IMR-90 (cell line): ENCODE measurements around the gene SPTLC1. TPM values are rescaled to one million over a fixed set of nuclear protein-coding genes. Genes with fewer than 3 reads are reported as not detected.

ENCODE experiments used
- ATAC-seq: fragments of 200-7000 bp; cut with Tn5 transposase; 2 replicates; pipeline ENCODE4 v1.9.1; 2020; ENCODE audit warnings: low read depth, mild to moderate bottlenecking, moderate library complexity
- BruUV-seq: library from RNA; stranded (reverse); fragments of 400-500 nt; replicated peaks from 2 replicates; lab custom pipeline; 2021; lab: Mats Ljungman, UMichigan
- CTCF ChIA-PET: fragments of 300-600 bp; formaldehyde crosslinking; extraction: SDS; loops from one replicate; lab custom pipeline; 2021; ENCODE audit warnings: antibody characterized with exemption; lab: Yijun Ruan, JAX
- POLR2A ChIA-PET: fragments of 300-600 bp; sonication (Branson Sonifier 250); formaldehyde crosslinking; loops from one replicate; lab custom pipeline; 2022; ENCODE audit warnings: antibody characterized with exemption; ENCODE audit not compliant: unreplicated experiment; lab: Charles Lee
- DNase-seq: peaks from one replicate; pipeline ENCODE4 v3.0.0; 2013
- H2AFZ ChIP-seq: replicated peaks from 2 replicates; pipeline ENCODE3; 2013; ENCODE audit warnings: low read length, mild to moderate bottlenecking; ENCODE audit not compliant: poor library complexity
- H2AK5ac ChIP-seq: 2 replicates; pipeline ENCODE4 v1.6.1; 2013; ENCODE audit warnings: low read depth, low read length, inconsistent platforms
- H2AK9ac ChIP-seq: replicated peaks from 2 replicates; pipeline ENCODE3; 2013; ENCODE audit warnings: mild to moderate bottlenecking, low read depth, low read length, moderate library complexity; ENCODE audit not compliant: poor library complexity
- H2BK120ac ChIP-seq: 2 replicates; pipeline ENCODE4 v1.6.1; 2013; ENCODE audit warnings: low read depth, low read length, inconsistent platforms
- H2BK15ac ChIP-seq: 3 replicates; pipeline ENCODE4 v1.6.1; 2013; ENCODE audit warnings: low read depth, low read length, inconsistent platforms
- H2BK20ac ChIP-seq: 2 replicates; pipeline ENCODE4 v1.6.1; 2013; ENCODE audit warnings: low read depth, mild to moderate bottlenecking, inconsistent platforms, low read length, moderate library complexity
- H2BK5ac ChIP-seq: 2 replicates; pipeline ENCODE4 v1.6.1; 2013; ENCODE audit warnings: mild to moderate bottlenecking, low read depth, low read length, inconsistent platforms; ENCODE audit not compliant: poor library complexity, severe bottlenecking
- H3K14ac ChIP-seq: replicated peaks from 2 replicates; pipeline ENCODE4 v1.6.1; 2013; ENCODE audit warnings: low read depth, low read length, inconsistent platforms
- H3K18ac ChIP-seq: 2 replicates; pipeline ENCODE4 v1.6.1; 2013; ENCODE audit warnings: low read depth, low read length, control low read depth
- H3K23ac ChIP-seq: 2 replicates; pipeline ENCODE4 v1.6.1; 2013; ENCODE audit warnings: low read depth, low read length, inconsistent platforms
- H3K27ac ChIP-seq: 2 replicates; pipeline ENCODE4 v1.5.1; 2013; ENCODE audit warnings: mild to moderate bottlenecking, control low read depth, low read length; ENCODE audit not compliant: insufficient read depth
- H3K27me3 ChIP-seq: 2 replicates; pipeline ENCODE4 v1.6.1; 2013; ENCODE audit warnings: low read length; ENCODE audit not compliant: control insufficient read depth, insufficient read depth
- H3K36me3 ChIP-seq: 2 replicates; pipeline ENCODE4 v1.6.1; 2013; ENCODE audit warnings: low read length, mixed read lengths; ENCODE audit not compliant: control insufficient read depth, insufficient read depth
- H3K4ac ChIP-seq: 2 replicates; pipeline ENCODE4 v1.6.1; 2013; ENCODE audit warnings: low read depth, low read length, inconsistent platforms
- H3K4me1 ChIP-seq: 2 replicates; pipeline ENCODE4 v1.6.1; 2013; ENCODE audit warnings: low read length, mixed read lengths; ENCODE audit not compliant: control insufficient read depth, insufficient read depth
- H3K4me2 ChIP-seq: 2 replicates; pipeline ENCODE4 v1.6.1; 2013; ENCODE audit warnings: low read depth, mild to moderate bottlenecking, control low read depth, low read length, moderate library complexity
- H3K4me3 ChIP-seq: 2 replicates; pipeline ENCODE4 v1.5.1; 2013; ENCODE audit warnings: low read depth, mild to moderate bottlenecking, control low read depth, low read length, moderate library complexity; ENCODE audit not compliant: insufficient read depth
- H3K56ac ChIP-seq: 2 replicates; pipeline ENCODE4 v1.6.1; 2013; ENCODE audit warnings: low read length, inconsistent platforms; ENCODE audit not compliant: insufficient read depth; ENCODE audit errors: extremely low read depth
- H3K79me1 ChIP-seq, 2 experiments: 2 replicates each; pipeline ENCODE4 v1.6.1; 2013; ENCODE audit warnings: low read length in 2 of 2, inconsistent platforms in 1 of 2, low read depth in 1 of 2
- H3K9ac ChIP-seq: 2 replicates; pipeline ENCODE4 v1.6.1; 2013; ENCODE audit warnings: low read depth, low read length, control low read depth
- H3K9me1 ChIP-seq: 2 replicates; pipeline ENCODE4 v1.6.1; 2013; ENCODE audit warnings: low read length, inconsistent platforms; ENCODE audit not compliant: insufficient read depth
- H3K9me3 ChIP-seq: 2 replicates; pipeline ENCODE4 v1.6.1; 2013; ENCODE audit warnings: low read length; ENCODE audit not compliant: control insufficient read depth, insufficient read depth
- H4K20me1 ChIP-seq: 2 replicates; pipeline ENCODE4 v1.6.1; 2013; ENCODE audit warnings: low read length, inconsistent platforms; ENCODE audit not compliant: insufficient read depth
- H4K5ac ChIP-seq: 2 replicates; pipeline ENCODE4 v1.6.1; 2013; ENCODE audit warnings: mild to moderate bottlenecking, low read depth, low read length, control low read depth
- H4K8ac ChIP-seq, 2 experiments: 2 replicates each; pipeline ENCODE4 v1.6.1; 2013; ENCODE audit warnings: low read depth in 2 of 2, low read length in 2 of 2, control low read depth in 1 of 2, inconsistent platforms in 1 of 2
- H4K91ac ChIP-seq: 2 replicates; pipeline ENCODE4 v1.6.1; 2013; ENCODE audit warnings: low read depth, low read length, inconsistent platforms; ENCODE audit not compliant: insufficient read depth
- BHLHE40 ChIP-seq: fragments of 150-350 bp; IDR thresholded peaks from 2 replicates; pipeline ENCODE4 v1.6.1; 2016; ENCODE audit warnings: mild to moderate bottlenecking, low read depth, low read length
- CEBPB ChIP-seq: IDR thresholded peaks from 2 replicates; pipeline ENCODE4 v1.6.1; 2012; ENCODE audit warnings: low read depth, low read length, improper control_type of control experiment
- CHD1 ChIP-seq: IDR thresholded peaks from 2 replicates; pipeline ENCODE4 v1.6.1; 2012; ENCODE audit warnings: low read depth, low read length, improper control_type of control experiment
- ELK1 ChIP-seq: fragments of 150-350 bp; IDR thresholded peaks from 2 replicates; pipeline ENCODE4 v1.6.1; 2016; ENCODE audit warnings: low read depth, mild to moderate bottlenecking, low read length, moderate library complexity, borderline replicate concordance
- FOS ChIP-seq: fragments of 150-350 bp; IDR thresholded peaks from 2 replicates; pipeline ENCODE4 v1.6.1; 2016; ENCODE audit warnings: low read depth, low read length
- MAFK ChIP-seq: IDR thresholded peaks from 2 replicates; pipeline ENCODE4 v1.6.1; 2012; ENCODE audit warnings: low read depth, low read length, improper control_type of control experiment
- MAZ ChIP-seq: IDR thresholded peaks from 2 replicates; pipeline ENCODE4 v1.6.1; 2012; ENCODE audit warnings: low read depth, mild to moderate bottlenecking, low read length, improper control_type of control experiment, moderate library complexity, borderline replicate concordance
- MXI1 ChIP-seq: IDR thresholded peaks from 2 replicates; pipeline ENCODE4 v1.6.1; 2012; ENCODE audit warnings: low read depth, mild to moderate bottlenecking, low read length, moderate library complexity, borderline replicate concordance
- NFE2L2 ChIP-seq: fragments of 150-350 bp; IDR thresholded peaks from 2 replicates; pipeline ENCODE4 v1.6.1; 2016; ENCODE audit warnings: low read depth, mild to moderate bottlenecking, low read length
- POLR2A ChIP-seq: IDR thresholded peaks from 2 replicates; pipeline ENCODE4 v1.6.1; 2012; ENCODE audit warnings: mild to moderate bottlenecking, low read depth, low read length
- RAD21 ChIP-seq: IDR thresholded peaks from 2 replicates; pipeline ENCODE4 v1.6.1; 2012; ENCODE audit warnings: low read length, improper control_type of control experiment
- SMC3 ChIP-seq: fragments of 150-350 bp; IDR thresholded peaks from 2 replicates; pipeline ENCODE4 v1.6.1; 2016; ENCODE audit warnings: low read depth, mild to moderate bottlenecking, antibody characterized with exemption, low read length, moderate library complexity
- WGBS, 2 experiments: methylation state at CpG; one replicate each; pipeline versions ENCODE4 v1.1.5 to v1.1.7; 2013; ENCODE audit warnings: missing lambda C conversion rate in 2 of 2; ENCODE audit not compliant: insufficient read length in 1 of 2; ENCODE audit errors: extremely low coverage in 2 of 2; 5-methylcytosine and 5-hydroxymethylcytosine counted together
- dilution Hi-C: fragments of 300-500 bp; cut with HindIII; formaldehyde crosslinking; loops from one replicate; pipeline ENCODE4 v1.14.3; 2018; ENCODE audit warnings: low sequenced_read_pairs; ENCODE audit not compliant: unreplicated experiment
- in situ Hi-C: fragments of 300-500 bp; cut with MboI; formaldehyde crosslinking; loops from 3 replicates; pipeline ENCODE4 v1.14.3; 2019; ENCODE audit warnings: low sequenced_read_pairs, inconsistent platforms, mixed read lengths
- intact Hi-C: fragments of 100-400 bp; cut with micrococcal nuclease; formaldehyde crosslinking; loops from 2 replicates; pipeline ENCODE4 v1.10.0; 2022
- polyA plus RNA-seq, 3 experiments: library from polyadenylated mRNA; depleted of rRNA; stranded (reverse); fragments of >200 nt; gene quantifications; 2 replicates each; pipeline ENCODE4 v1.2.3, GENCODE V29; 2012; ENCODE audit warnings: low replicate concordance in 1 of 3
- total RNA-seq: library from RNA; depleted of rRNA; stranded (reverse); fragments of >200 nt; gene quantifications from 2 replicates; pipeline ENCODE4 v1.2.3, GENCODE V29; 2012
- TF ChIP-seq, protein P1 (sequence below): conservative IDR thresholded peaks from 2 replicates; pipeline ENCODE4 v1.5.1; 2012; ENCODE audit warnings: mild to moderate bottlenecking, low read depth, low read length, improper control_type of control experiment
- TF ChIP-seq, protein P2 (sequence below): fragments of 150-350 bp; IDR thresholded peaks from 2 replicates; pipeline ENCODE4 v1.6.1; 2017; ENCODE audit warnings: mild to moderate bottlenecking, antibody characterized with exemption, low read length, low read depth

Gene SPTLC1
- total and polyA plus RNA-seq, 2 of the 4 experiments (the other 2 are of a cell fraction) = 65.7 to 92.7 TPM

- Histone ChIP-seq H3K4me3 (no peak overlapping the region), H2BK5ac (no peak overlapping the region), H3K14ac (no peak overlapping the region), H3K79me1 (peaks cover 10 to 30% of the 10 kb centered on the region in 2 experiments; a peak in 2 of 4 replicates), H2BK20ac (no peak overlapping the region), H3K4me1 (peaks cover 10% of the 10 kb centered on the region), H3K9me1 (no peaks in the 10 kb centered on the region; the same call in 1 of the 2 replicates), H4K8ac (no peak overlapping the region), H3K27ac (no peak overlapping the region), H4K20me1 (no peaks in the 10 kb centered on the region), H3K23ac (no peak overlapping the region), H3K36me3 (peaks cover 34% of the 10 kb centered on the region), H2AK5ac (no peak overlapping the region), H3K18ac (no peak overlapping the region), H2BK120ac (no peak overlapping the region), H3K4ac (no peak overlapping the region), H3K56ac (no peak overlapping the region), H3K9ac (no peak overlapping the region), H3K4me2 (no peak overlapping the region), H4K91ac (no peak overlapping the region), H2AFZ (no peak overlapping the region), H3K9me3 (peaks cover 10% of the 10 kb centered on the region), H3K27me3 (no peaks in the 10 kb centered on the region), H4K5ac (no peak overlapping the region), H2AK9ac (no peak overlapping the region), H2BK15ac (no peak overlapping the region)
- TF ChIP-seq CHD1 (no peak), MAFK (no peak), BHLHE40 (no peak), FOS (no peak), MXI1 (no peak), ELK1 (no peak), SMC3 (no peak), NFE2L2 (no peak), POLR2A (no peak), CEBPB (no peak), MAZ (no peak), RAD21 (no peak)
- TF ChIP-seq, protein P1, sequence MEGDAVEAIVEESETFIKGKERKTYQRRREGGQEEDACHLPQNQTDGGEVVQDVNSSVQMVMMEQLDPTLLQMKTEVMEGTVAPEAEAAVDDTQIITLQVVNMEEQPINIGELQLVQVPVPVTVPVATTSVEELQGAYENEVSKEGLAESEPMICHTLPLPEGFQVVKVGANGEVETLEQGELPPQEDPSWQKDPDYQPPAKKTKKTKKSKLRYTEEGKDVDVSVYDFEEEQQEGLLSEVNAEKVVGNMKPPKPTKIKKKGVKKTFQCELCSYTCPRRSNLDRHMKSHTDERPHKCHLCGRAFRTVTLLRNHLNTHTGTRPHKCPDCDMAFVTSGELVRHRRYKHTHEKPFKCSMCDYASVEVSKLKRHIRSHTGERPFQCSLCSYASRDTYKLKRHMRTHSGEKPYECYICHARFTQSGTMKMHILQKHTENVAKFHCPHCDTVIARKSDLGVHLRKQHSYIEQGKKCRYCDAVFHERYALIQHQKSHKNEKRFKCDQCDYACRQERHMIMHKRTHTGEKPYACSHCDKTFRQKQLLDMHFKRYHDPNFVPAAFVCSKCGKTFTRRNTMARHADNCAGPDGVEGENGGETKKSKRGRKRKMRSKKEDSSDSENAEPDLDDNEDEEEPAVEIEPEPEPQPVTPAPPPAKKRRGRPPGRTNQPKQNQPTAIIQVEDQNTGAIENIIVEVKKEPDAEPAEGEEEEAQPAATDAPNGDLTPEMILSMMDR = no peak
- TF ChIP-seq, protein P2, sequence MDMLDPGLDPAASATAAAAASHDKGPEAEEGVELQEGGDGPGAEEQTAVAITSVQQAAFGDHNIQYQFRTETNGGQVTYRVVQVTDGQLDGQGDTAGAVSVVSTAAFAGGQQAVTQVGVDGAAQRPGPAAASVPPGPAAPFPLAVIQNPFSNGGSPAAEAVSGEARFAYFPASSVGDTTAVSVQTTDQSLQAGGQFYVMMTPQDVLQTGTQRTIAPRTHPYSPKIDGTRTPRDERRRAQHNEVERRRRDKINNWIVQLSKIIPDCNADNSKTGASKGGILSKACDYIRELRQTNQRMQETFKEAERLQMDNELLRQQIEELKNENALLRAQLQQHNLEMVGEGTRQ = no peak
- ATAC-seq (no peak), DNase-seq (no peak)
- no CpG with 5 or more reads among the region's 3 CpGs for WGBS, 2 experiments
- no TSS peak for BruUV-seq
- CTCF ChIA-PET = interaction anchor here (1.4 kb wide), 1 partner anchor 93 kb away, joined by 4 read pairs; no protein-coding TSS in a partner anchor
- POLR2A ChIA-PET = no interaction called here
- in situ Hi-C loops (no loop called here), intact Hi-C loops (loop anchor here (5.0 kb wide), 1 partner anchor 50 kb away; no protein-coding TSS in a partner anchor), dilution Hi-C loops (no loop called here)
Observed at GRCh38 chr9:92047500-92047899, 67.7 kb downstream of the SPTLC1 start.
